CD4-positive, alpha-beta T cell treated with Interleukin-4 for 4 hours (primary cell): ENCODE results near the gene NRXN3.

Experiments
- DNase-seq: peaks from one replicate; pipeline ENCODE4 v3.0.0-alpha.2; 2020

NRXN3 gene

GRCh38 chr14:78598046-78598920, 428.1 kb downstream of the NRXN3 start:
- DNase-seq: peak; percentile 35

DNA sequence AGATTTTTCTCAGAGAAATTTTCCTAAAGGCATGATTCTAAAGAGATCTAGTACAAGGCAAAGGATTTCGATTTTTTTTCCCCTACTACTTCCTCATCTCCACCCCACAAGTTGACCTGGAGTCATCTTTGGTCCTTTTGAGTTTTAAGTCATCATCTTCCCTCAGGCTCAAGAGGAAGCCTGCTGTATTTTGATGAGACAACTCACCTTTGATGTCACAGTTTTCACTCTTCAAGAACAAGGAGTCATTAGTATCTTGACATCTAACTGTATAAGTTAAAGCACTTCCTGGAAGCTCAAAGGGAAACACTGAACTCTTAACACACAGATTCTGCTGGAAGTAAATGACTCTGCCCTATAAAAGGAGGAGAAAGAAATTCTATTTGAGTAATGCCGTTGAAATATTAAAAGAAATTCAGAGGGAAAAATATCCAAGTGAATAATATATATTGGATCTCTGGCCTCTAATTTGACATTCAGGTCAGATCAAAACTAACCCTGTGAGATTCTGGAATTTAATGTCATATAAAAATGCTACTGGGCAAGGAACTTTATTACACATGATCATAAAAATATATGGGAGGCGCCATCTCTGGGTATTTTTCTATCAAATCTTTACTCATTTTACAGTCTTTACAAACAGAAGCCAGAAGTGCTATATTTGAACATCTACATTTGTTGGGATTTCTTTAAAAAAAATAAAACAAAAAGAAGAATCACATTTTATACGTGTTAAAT, 435.0 kb downstream of the NRXN3 start:
- DNase-seq: no peak

DNA sequence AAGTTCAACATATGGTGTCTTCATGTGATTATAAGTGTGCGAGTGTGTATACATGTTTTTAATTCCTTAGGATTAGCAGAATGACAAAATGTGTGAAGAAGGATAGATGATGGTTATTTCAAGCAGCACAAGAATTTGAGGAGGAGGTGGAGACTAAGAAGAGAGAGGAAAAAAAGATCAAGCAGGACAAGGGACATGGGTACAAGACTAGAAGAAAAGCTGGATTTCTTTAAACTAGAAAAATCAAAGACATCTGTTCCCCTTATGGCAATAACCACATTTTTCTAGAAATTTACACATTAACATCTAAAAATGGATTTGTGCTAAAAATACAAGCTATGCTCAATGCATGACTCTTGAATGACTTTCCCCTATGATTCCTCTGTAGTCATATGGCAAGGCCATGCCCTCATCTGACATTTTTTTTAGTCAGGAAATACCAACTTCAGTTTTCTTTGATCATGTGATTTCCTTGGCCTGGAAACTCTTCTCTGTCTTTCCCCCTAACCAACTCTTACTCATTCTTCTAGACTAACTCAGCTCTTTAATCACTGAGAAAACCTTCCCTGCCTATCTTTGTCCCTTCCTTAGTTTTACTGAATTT, 435.8 kb downstream of the NRXN3 start:
- DNase-seq: no peak

GRCh38 chr14:78608998-78609787, 439.0 kb downstream of the NRXN3 start:
- no peak for DNase-seq

- DNase-seq: no peak
Measured at GRCh38 chr14:78610994-78611393, 440.8 kb downstream of the NRXN3 start.

- DNase-seq: no peak
Measured at GRCh38 chr14:78611796-78612571, 441.8 kb downstream of the NRXN3 start.

DNA sequence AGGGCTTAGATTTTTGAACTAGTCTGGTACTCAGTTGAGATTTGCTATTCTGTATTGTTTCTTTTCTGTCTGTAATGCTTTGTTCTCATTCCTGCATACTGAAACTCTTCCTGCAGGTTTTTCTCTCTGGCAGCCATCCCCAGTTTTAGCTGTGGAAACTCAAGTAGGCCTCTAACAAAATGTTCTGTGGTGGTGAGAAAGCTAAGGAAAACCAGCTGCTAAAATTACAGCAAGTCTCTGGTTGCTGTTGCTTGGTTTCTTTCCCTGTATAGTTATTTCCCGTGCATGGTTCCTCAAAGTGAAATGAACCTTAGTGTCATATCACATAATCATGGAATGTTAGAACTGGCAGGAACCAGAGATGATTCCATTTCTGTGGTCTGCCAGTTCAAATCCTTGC, 442.5 kb downstream of the NRXN3 start:
- DNase-seq: no peak

GRCh38 chr14:78614593-78614992, 444.4 kb downstream of the NRXN3 start:
- no peak for DNase-seq

DNA sequence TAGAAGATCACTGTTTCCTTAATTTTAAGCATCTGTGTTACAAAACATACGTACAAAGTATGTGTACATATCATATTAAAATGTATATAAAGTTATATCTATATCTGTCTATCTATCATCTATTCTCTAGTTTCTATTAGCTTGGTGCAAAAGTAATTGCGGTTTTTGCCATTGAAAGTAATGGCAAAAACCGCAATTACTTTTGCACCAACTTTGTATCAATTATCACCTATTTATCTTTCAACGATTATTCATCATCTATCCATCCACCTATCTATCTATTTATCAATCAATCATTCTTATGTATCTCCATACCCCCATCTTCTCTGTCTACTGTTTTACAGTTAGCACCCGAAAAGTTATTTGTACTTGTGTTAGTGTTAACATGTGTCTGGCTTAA, 447.6 kb downstream of the NRXN3 start:
- no peak for DNase-seq

DNA sequence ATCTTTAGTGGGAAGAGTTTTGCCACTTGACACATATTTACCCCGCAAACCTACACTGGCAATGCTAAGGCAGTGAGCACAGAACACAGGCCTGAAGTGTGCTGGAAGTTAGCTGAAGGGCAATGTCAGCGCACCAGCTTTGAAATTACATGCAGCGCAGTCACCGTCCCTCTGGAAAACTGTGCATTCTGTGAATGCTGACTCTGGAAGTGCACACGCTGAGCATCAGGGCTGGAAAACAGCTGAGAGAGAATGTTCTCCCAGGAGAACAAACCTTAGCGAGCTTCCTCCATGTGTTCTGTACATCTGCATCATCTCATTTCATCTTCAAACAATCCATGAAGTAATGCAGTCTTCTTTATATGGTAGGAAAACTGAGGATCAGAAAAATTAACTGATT, 448.2 kb downstream of the NRXN3 start:
- no peak for DNase-seq

GRCh38 chr14:78627114-78627513, 456.9 kb downstream of the NRXN3 start:
- DNase-seq: no peak

DNA sequence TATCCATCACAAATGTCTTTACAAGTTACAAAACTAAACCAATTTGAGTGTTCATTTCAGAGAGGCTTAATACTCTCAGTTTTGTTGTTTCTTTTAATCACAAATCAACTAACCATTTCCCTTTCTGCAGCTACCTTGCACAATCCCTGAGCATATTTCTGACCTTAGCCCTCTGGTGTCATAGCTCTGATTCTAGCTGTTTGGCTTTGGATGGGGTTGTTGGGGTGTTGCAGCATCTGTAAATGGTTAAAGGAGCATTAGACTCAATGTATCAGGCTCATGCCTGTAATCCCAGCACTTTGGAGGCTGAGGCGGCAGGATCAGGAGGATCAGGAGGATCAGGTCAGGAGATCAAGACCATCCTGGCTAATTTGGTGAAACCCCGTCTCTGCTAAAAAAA, 461.4 kb downstream of the NRXN3 start:
- no peak for DNase-seq

DNA sequence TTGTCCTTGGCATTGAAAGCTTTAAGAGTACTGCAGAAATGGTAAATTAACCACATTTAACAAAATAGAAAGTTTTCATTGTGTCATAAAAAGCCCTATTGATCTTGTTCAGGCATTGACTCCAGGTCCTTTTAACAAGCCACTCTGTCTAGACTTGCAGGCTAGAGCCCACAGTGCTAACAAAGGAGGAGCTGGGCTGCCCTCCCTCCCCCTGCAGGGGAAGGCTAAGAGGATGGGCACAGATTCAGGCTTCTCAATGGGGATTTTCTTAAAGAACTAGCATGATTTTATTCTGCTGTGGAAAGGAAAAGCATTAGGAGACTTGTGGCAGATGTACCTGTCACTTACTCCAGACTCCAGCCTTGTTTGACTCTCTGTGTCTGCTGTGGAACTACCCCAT, 463.6 kb downstream of the NRXN3 start:
- DNase-seq: no peak

GRCh38 chr14:78637489-78637888, 467.3 kb downstream of the NRXN3 start:
- DNase-seq: no peak

- DNase-seq: no peak
Measured at GRCh38 chr14:78637908-78638475, 467.8 kb downstream of the NRXN3 start.

DNA sequence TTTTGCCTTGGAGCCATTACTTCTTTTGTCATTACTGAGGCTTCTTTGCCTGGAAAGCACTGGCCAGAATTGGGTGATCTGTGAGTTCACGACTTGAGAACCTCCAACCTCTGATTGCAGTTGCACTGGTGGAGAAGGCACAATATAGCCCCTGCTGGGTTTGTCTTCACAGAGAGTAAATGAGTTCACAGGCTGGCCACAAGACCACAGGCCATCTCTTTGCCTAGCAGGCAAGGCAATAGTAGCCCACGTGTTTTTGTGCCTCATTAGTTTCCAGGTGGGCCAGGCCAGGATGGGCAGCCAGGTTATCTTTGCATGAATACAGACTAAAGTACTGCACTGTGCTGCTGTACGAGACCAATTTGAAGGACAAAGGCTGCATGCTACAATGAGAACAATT, 468.8 kb downstream of the NRXN3 start:
- no peak for DNase-seq

GRCh38 chr14:78644824-78645559, 474.8 kb downstream of the NRXN3 start:
- no peak for DNase-seq

GRCh38 chr14:78652727-78653126, 482.6 kb downstream of the NRXN3 start:
- DNase-seq: no peak

DNA sequence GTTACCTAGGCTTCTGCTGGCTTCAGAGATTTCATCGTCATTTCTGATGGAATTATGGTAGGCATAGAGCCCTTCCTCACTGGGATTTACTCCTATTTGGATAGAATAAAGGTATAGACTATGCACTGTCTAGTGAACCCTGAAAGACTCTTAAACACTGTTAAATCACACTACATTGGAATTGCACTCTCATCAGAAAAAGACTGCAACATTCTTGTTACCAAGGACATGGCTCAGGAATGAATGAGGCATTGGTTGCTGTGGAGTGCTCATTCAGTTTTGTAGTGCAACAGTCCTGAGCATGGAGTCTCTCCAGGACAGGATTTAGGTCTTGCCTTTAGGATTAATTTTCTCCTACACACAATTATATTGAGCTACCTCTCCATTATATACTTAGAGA, 483.0 kb downstream of the NRXN3 start:
- no peak for DNase-seq

DNA sequence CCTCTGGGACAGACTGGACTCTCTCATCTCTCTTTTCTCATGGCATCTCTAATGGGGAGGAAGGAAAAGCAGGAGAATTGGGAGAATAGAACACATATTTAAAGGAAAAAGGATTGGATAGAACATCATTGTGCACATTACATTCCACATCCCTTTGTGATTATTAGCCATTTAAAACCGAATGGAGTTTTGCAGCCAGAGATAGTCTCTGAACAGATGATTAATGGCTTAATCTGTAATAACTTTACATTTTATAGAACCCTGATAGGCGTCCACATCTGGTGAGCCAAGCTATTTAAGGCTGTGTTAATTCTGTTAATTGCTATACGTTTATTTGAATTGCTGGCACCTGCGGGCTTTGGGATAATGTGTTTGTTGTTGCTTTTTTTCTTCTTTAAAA, 487.3 kb downstream of the NRXN3 start:
- DNase-seq: no peak

GRCh38 chr14:78664841-78665240, 494.7 kb downstream of the NRXN3 start:
- no peak for DNase-seq
